HUES64 (cell line): ENCODE data around the gene WDR90.

ENCODE experiments used
- H3K27ac ChIP-seq: 2 replicates; pipeline ENCODE4 v1.7.0; 2013; ENCODE audit warnings: low read depth, low read length, inconsistent platforms
- H3K27me3 ChIP-seq: 2 replicates; pipeline ENCODE4 v1.6.1; 2013; ENCODE audit warnings: mild to moderate bottlenecking, low read length; ENCODE audit not compliant: insufficient read depth
- H3K36me3 ChIP-seq: 2 replicates; pipeline ENCODE4 v1.6.1; 2013; ENCODE audit warnings: mild to moderate bottlenecking, low read length; ENCODE audit not compliant: insufficient read depth
- H3K4me1 ChIP-seq: 2 replicates; pipeline ENCODE4 v1.6.1; 2013; ENCODE audit warnings: mild to moderate bottlenecking, low read length, moderate library complexity; ENCODE audit not compliant: insufficient read depth
- H3K4me3 ChIP-seq: 2 replicates; pipeline ENCODE4 v1.5.1; 2013; ENCODE audit warnings: mild to moderate bottlenecking, low read length, moderate library complexity
- H3K9ac ChIP-seq: 2 replicates; pipeline ENCODE4 v1.6.1; 2013; ENCODE audit warnings: mild to moderate bottlenecking, low read depth, low read length
- H3K9me3 ChIP-seq: 2 replicates; pipeline ENCODE4 v1.6.1; 2013; ENCODE audit warnings: low read depth, low read length; ENCODE audit not compliant: insufficient read depth
- WGBS: fragments of 150-250, 120-280 bp; methylation state at CpG from one replicate; pipeline ENCODE4 v1.1.7; 2013; ENCODE audit warnings: missing lambda C conversion rate; 5-methylcytosine and 5-hydroxymethylcytosine counted together

The WDR90 gene

GRCh38 chr16:673399-673991, 24.3 kb downstream of the WDR90 start:
- no peak overlapping the region for H3K27ac ChIP-seq
- WGBS: 95% methylated on average over 18 of the region's 18 CpGs

GRCh38 chr16:674214-674881, 25.2 kb downstream of the WDR90 start:
- H3K9me3 ChIP-seq: no peaks in the 10 kb centered on the region
- H3K4me3 ChIP-seq: peak overlapping the region; percentile 61; the same call in 1 of the 2 replicates
- peaks cover 49% of the 10 kb centered on the region for H3K36me3 ChIP-seq
- H3K4me1 ChIP-seq: peaks cover 6% of the 10 kb centered on the region; the same call in 1 of the 2 replicates
- H3K27me3 ChIP-seq: peaks cover 5% of the 10 kb centered on the region; the same call in 1 of the 2 replicates
- no peak overlapping the region; the same call in 1 of the 2 replicates for H3K9ac ChIP-seq
- 88% methylated on average over 22 of the region's 22 CpGs for WGBS
- peak overlapping the region; percentile 35; the same call in 1 of the 2 replicates for H3K27ac ChIP-seq

More at GRCh38 chr16:673399-673991, 24.3 kb downstream of the WDR90 start:
- Histone ChIP-seq H3K36me3 (peaks cover 50% of the 10 kb centered on the region), H3K9me3 (no peaks in the 10 kb centered on the region), H3K4me1 (peaks cover 6% of the 10 kb centered on the region; the same call in 1 of the 2 replicates), H3K27me3 (peaks cover 5% of the 10 kb centered on the region; the same call in 1 of the 2 replicates), H3K9ac (no peak overlapping the region), H3K4me3 (no peak overlapping the region)

DNA sequence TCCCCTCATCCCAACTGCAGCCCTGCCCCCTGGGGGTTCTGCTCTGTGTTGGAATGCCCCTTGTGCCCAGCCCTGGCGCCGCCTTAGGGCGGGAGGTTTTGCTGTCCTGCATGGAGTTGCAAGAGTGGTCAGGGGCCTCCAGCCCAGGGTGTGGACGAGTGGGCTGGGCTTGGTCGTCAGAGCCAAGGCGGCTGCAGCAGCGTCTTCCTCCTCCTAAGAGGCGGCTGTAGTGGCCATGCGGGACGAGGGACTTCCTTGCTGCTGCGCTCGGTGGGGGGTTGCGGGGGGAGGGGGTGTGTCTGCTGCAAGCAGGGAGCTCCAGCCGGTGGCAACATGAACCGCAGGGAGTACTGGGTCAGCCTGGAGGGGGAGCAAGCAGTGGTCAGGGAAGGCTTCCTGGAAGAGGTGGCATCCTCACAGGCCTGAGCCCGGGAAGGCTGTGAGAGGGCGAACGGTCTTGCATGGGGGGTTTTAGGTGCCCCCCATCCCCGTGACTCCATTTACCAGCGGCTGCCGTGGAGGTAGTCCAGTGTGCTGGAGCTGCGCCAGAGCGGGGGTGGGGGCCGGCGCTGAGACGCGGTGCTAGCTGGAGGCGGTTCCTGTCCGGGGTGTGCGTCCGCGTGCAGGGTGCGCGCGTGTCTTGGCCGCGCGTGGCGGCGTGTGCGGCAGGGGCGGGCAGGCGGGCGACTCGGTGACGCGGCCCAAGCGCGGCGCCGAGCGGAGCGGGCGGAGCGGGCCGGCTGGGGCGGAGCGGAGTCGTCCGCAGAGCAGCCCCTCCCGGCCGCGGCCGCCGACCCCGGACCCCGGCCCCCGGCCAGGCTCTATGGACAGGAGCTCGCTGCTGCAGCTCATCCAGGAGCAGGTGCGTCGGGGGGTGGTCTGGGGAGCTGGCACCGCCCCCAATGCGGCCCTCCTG, 26.1 kb downstream of the WDR90 start, which contains the start of gene RHBDL1:
TSS of gene RHBDL1 (plus strand) at position 704 of the 916 bp plus-strand sequence. CDS start at position 824, 120 bp downstream.
- H3K9ac ChIP-seq: peak within 1 kb of the TSS; percentile 66; the same call in 1 of the 2 replicates
- H3K4me1 ChIP-seq: peaks cover 6% of the 10 kb centered on the region; the same call in 1 of the 2 replicates
- WGBS: 4% methylated on average over 73 of the region's 73 CpGs
- peaks cover 40% of the 10 kb centered on the region for H3K36me3 ChIP-seq
- H3K27ac ChIP-seq: peak within 1 kb of the TSS; percentile 35; the same call in 1 of the 2 replicates
- no peaks in the 10 kb centered on the region for H3K9me3 ChIP-seq
- H3K4me3 ChIP-seq: peak within 1 kb of the TSS; percentile 61
- H3K27me3 ChIP-seq: peaks cover 5% of the 10 kb centered on the region; the same call in 1 of the 2 replicates

- H3K27me3 ChIP-seq: peaks cover 5% of the 10 kb centered on the region; the same call in 1 of the 2 replicates
- peaks cover 32% of the 10 kb centered on the region for H3K36me3 ChIP-seq
- peaks cover 6% of the 10 kb centered on the region; the same call in 1 of the 2 replicates for H3K4me1 ChIP-seq
- peak overlapping the region; percentile 61 for H3K4me3 ChIP-seq
- no peak overlapping the region for H3K27ac ChIP-seq
- 65% methylated on average over 24 of the region's 25 CpGs for WGBS
- peak overlapping the region; percentile 66; the same call in 1 of the 2 replicates for H3K9ac ChIP-seq
- H3K9me3 ChIP-seq: no peaks in the 10 kb centered on the region
Measured at GRCh38 chr16:675884-676564, 26.9 kb downstream of the WDR90 start.

- H3K27ac ChIP-seq: no peak overlapping the region
- H3K27me3 ChIP-seq: peaks cover 5% of the 10 kb centered on the region; the same call in 1 of the 2 replicates
- no peak overlapping the region for H3K9ac ChIP-seq
- H3K9me3 ChIP-seq: no peaks in the 10 kb centered on the region
- WGBS: 93% methylated on average over 21 of the region's 21 CpGs
- peaks cover 30% of the 10 kb centered on the region for H3K36me3 ChIP-seq
- H3K4me1 ChIP-seq: peaks cover 10% of the 10 kb centered on the region; the same call in 1 of the 2 replicates
- H3K4me3 ChIP-seq: no peak overlapping the region
Measured at GRCh38 chr16:676565-676902, 27.4 kb downstream of the WDR90 start.

GRCh38 chr16:676913-677312, 27.7 kb downstream of the WDR90 start:
- Histone ChIP-seq H3K27ac (no peak overlapping the region), H3K4me1 (peaks cover 12% of the 10 kb centered on the region; the same call in 1 of the 2 replicates), H3K4me3 (no peak overlapping the region), H3K9me3 (no peaks in the 10 kb centered on the region), H3K27me3 (peaks cover 5% of the 10 kb centered on the region; the same call in 1 of the 2 replicates), H3K36me3 (peaks cover 31% of the 10 kb centered on the region), H3K9ac (no peak overlapping the region)
- 91% methylated on average over 23 of the region's 23 CpGs for WGBS

DNA sequence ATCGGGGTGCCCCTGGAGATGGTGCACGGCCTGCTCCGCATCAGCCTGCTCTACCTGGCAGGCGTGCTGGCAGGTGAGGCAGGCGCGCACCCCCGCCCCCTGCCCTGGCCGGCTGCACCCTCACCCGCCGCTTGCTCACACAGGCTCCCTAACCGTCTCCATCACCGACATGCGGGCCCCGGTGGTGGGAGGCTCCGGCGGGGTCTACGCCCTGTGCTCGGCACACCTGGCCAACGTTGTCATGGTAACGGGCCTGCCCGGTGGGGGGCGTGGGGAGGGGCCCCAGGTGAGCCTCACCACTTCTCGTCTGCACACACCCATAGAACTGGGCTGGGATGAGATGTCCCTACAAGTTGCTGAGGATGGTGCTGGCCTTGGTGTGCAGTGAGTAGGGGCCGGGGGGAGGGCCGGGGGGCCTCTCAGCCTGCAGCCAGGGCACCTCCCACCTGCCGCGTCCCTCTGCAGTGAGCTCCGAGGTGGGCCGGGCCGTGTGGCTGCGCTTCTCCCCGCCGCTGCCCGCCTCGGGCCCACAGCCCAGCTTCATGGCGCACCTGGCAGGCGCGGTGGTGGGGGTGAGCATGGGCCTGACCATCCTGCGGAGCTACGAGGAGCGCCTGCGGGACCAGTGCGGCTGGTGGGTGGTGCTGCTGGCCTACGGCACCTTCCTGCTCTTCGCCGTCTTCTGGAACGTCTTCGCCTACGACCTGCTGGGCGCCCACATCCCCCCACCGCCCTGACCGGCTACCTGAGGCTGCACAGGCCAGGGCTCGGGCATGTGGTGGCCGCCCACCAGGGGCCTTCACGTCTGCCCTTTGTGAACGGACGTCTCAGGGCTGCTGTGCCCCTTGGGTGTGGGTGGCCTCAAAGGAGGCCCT, 28.4 kb downstream of the WDR90 start:
- Histone ChIP-seq H3K4me1 (peaks cover 12% of the 10 kb centered on the region; the same call in 1 of the 2 replicates), H3K27me3 (peaks cover 5% of the 10 kb centered on the region; the same call in 1 of the 2 replicates), H3K4me3 (no peak overlapping the region), H3K27ac (no peak overlapping the region), H3K9me3 (no peaks in the 10 kb centered on the region), H3K36me3 (peaks cover 31% of the 10 kb centered on the region), H3K9ac (no peak overlapping the region)
- WGBS: 91% methylated on average over 57 of the region's 57 CpGs

DNA sequence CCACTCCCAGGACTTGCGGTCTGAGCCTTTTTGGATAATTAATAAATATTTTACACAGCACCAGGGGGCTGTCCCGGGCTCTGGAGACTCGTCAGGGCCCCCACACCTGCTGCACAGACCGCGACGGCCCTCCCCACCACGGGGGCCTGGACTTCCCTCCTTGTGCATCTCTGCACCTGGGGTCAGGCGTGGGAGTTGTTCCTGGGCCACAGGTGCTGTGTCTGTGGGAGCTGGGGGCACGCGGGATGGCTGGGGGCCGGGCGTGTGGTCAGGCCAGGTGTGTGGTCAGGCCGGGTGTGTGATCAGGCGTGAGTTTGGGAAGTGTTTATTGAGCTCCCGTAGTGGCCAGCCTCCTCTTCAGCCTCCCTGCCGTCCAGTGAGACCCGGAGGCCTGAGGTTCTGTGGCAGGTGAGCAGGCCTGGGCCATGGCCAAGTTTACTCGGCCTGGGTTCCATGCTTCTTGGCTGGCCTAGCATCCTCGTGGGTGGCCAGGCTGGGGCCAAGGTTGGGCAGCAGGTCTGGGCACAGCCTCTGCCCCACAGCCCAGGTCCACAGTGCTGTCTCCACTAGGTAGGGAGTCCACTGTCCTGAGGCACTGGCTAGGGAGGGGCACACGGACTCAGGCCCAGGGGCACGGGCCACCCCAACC, 29.2 kb downstream of the WDR90 start:
- Histone ChIP-seq H3K27ac (no peak overlapping the region), H3K4me1 (peaks cover 16% of the 10 kb centered on the region; the same call in 1 of the 2 replicates), H3K9ac (no peak overlapping the region), H3K27me3 (peaks cover 5% of the 10 kb centered on the region; the same call in 1 of the 2 replicates), H3K4me3 (no peak overlapping the region), H3K36me3 (peaks cover 31% of the 10 kb centered on the region), H3K9me3 (no peaks in the 10 kb centered on the region)
- 90% methylated on average over 21 of the region's 21 CpGs for WGBS
